ENCODE results near the gene NQO2.

The NQO2 gene

GRCh38 chr6:3035397-3035796 is 35.7 kb downstream of the NQO2 start (continued):
- no peak for TF ChIP-seq PRDM6 (tag by site-specific recombination; IDR thresholded peaks at IDR 0.05)
- no peak for TF ChIP-seq ZNF175 (tag by site-specific recombination; IDR thresholded peaks at IDR 0.05)
- TF ChIP-seq ZBTB7A (tag by site-specific recombination; IDR thresholded peaks at IDR 0.05; ENCODE audit: low read depth), result no peak
- TF ChIP-seq ZNF707 (tag by site-specific recombination; IDR thresholded peaks at IDR 0.05), result no peak
- no peak for TF ChIP-seq ZNF148 (tag by site-specific recombination; IDR thresholded peaks at IDR 0.05; ENCODE audit: borderline replicate concordance)

- no peak overlapping the region for H3K27ac ChIP-seq (ENCODE audit: extremely low read depth, low read depth, low read length)
- no peaks in the 10 kb centered on the region for H3K9me3 ChIP-seq (ENCODE audit: control insufficient read depth, insufficient read depth, low read depth, low read length)
- peaks cover 11% of the 10 kb centered on the region for H3K4me1 ChIP-seq (ENCODE audit: control insufficient read depth, insufficient read depth, low read length)
- ChIA-PET POLR2A (no interaction called here), CTCF (interaction anchor here (1.1 to 1.3 kb wide), 2 partner anchors 11 to 39 kb away, joined by 3 to 4 read pairs; no protein-coding TSS in a partner anchor)
- H3K4me3 ChIP-seq (ENCODE audit: low read depth, low read length), result no peak overlapping the region
- H3K36me3 ChIP-seq (ENCODE audit: control insufficient read depth in 2 of 2, insufficient read depth in 1 of 2, low read length in 2 of 2), result no peaks in the 10 kb centered on the region
- TF ChIP-seq ZNF350 (tag by site-specific recombination; IDR thresholded peaks at IDR 0.05), result no peak
- no peak for TF ChIP-seq ZFP37 (tag by site-specific recombination; IDR thresholded peaks at IDR 0.05)
- no peak for TF ChIP-seq KLF9 (tag by site-specific recombination; IDR thresholded peaks at IDR 0.05; ENCODE audit: low read depth)
- TF ChIP-seq ZSCAN4 (tag by site-specific recombination; IDR thresholded peaks at IDR 0.05), result no peak
- TF ChIP-seq ZNF133 (tag by site-specific recombination; IDR thresholded peaks at IDR 0.05), result no peak
- no peak for TF ChIP-seq ZNF146 (tag by site-specific recombination; IDR thresholded peaks at IDR 0.05)
- no peak for TF ChIP-seq ZNF747 (tag by site-specific recombination; IDR thresholded peaks at IDR 0.05)
- no peak for TF ChIP-seq ZNF302 (tag by site-specific recombination; IDR thresholded peaks at IDR 0.05; ENCODE audit: low read depth)
- no peak for TF ChIP-seq ZBTB44 (tag by site-specific recombination; IDR thresholded peaks at IDR 0.05)
- no peak for TF ChIP-seq ZNF280D (tag by site-specific recombination; IDR thresholded peaks at IDR 0.05)
Observed at GRCh38 chr6:3036861-3037637, 37.4 kb downstream of the NQO2 start.
